GM12801 (cell line): Measurements from ENCODE around the gene MAD2L2.

Experiments used
- CTCF ChIP-seq: IDR thresholded peaks from one replicate; pipeline ENCODE4 v1.5.1; 2011; ENCODE audit warnings: control low read depth; ENCODE audit not compliant: insufficient read length; ENCODE audit errors: extremely low read depth

Gene MAD2L2

GRCh38 chr1:11697188-11697892 lies 16.4 kb upstream of the MAD2L2 start:
- no peak for TF ChIP-seq CTCF

- no peak for TF ChIP-seq CTCF
Measured at GRCh38 chr1:11695861-11696260, 14.9 kb upstream of the MAD2L2 start.

GRCh38 chr1:11693917-11694316 lies 13.0 kb upstream of the MAD2L2 start:
- TF ChIP-seq CTCF, result no peak

- no peak for TF ChIP-seq CTCF
Measured at GRCh38 chr1:11693024-11693590, 12.2 kb upstream of the MAD2L2 start.

GRCh38 chr1:11691928-11692711 lies 11.2 kb upstream of the MAD2L2 start:
- no peak for TF ChIP-seq CTCF

GRCh38 chr1:11691302-11691914 lies 10.5 kb upstream of the MAD2L2 start, which contains the start of gene DRAXIN:
DRAXIN (plus strand) TSS chr1:11691710; CDS start chr1:11706259, 14,549 bp downstream.
- TF ChIP-seq CTCF, result no peak
